OCI-LY3 (cell line): Measurements from ENCODE around the gene TAT.

Experiments used
- H2AFZ ChIP-seq: fragments of 200-600, 300-600 bp; shearing (Covaris generic); 2 replicates; pipeline ENCODE4 v1.6.0; 2014; ENCODE audit warnings: antibody characterized with exemption, low read depth, low read length
- H3K27ac ChIP-seq: fragments of 200-600, 300-600 bp; sonication (generic); 2 replicates; pipeline ENCODE4 v1.5.1; 2014; ENCODE audit warnings: mild to moderate bottlenecking, low read length, moderate library complexity, mixed read lengths
- H3K27me3 ChIP-seq: fragments of 200-600, 300-600 bp; sonication (generic); 2 replicates; pipeline ENCODE4 v1.6.1; 2014; ENCODE audit warnings: low read depth, low read length, mixed read lengths
- H3K36me3 ChIP-seq: fragments of 200-600, 300-600 bp; sonication (generic); replicated peaks from 2 replicates; pipeline ENCODE3; 2014; ENCODE audit warnings: low read depth, low read length, mixed read lengths
- H3K4me1 ChIP-seq: fragments of 300-600, 200-600 bp; sonication (generic); 2 replicates; pipeline ENCODE4 v1.6.1; 2014; ENCODE audit warnings: low read length, mixed read lengths
- H3K4me2 ChIP-seq: fragments of 200-600, 300-600 bp; sonication (generic); 2 replicates; pipeline ENCODE4 v1.6.1; 2014; ENCODE audit warnings: low read length, mixed read lengths
- H3K4me3 ChIP-seq: fragments of 300-600, 200-600 bp; sonication (generic); 2 replicates; pipeline ENCODE4 v1.5.1; 2014; ENCODE audit warnings: antibody characterized with exemption, mild to moderate bottlenecking, low read length, moderate library complexity
- H3K79me2 ChIP-seq: fragments of 300-600, 200-600 bp; shearing (Covaris generic); 2 replicates; pipeline ENCODE4 v1.6.1; 2014; ENCODE audit warnings: mild to moderate bottlenecking, low read length, mixed read lengths
- H3K9ac ChIP-seq: fragments of 300-600, 200-600 bp; shearing (Covaris generic); 2 replicates; pipeline ENCODE4 v1.6.0; 2014; ENCODE audit warnings: mild to moderate bottlenecking, low read length, moderate library complexity
- H3K9me3 ChIP-seq: fragments of 200-600, 300-600 bp; shearing (Covaris generic); 2 replicates; pipeline ENCODE4 v1.6.1; 2014; ENCODE audit warnings: low read length, mixed read lengths; ENCODE audit not compliant: insufficient read depth
- H4K20me1 ChIP-seq: fragments of 200-600, 300-600 bp; sonication (generic); 2 replicates; pipeline ENCODE4 v1.6.1; 2016; ENCODE audit warnings: low read length, mixed read lengths; ENCODE audit not compliant: insufficient read depth
- CTCF ChIP-seq: fragments of 200-600, 300-600 bp; sonication (generic); IDR thresholded peaks from 2 replicates; pipeline ENCODE4 v1.5.1; 2014; ENCODE audit warnings: antibody characterized with exemption, low read length, low read depth
- EZH2phosphoT487 ChIP-seq: fragments of 200-600 bp; shearing (Covaris generic); IDR thresholded peaks from 2 replicates; pipeline ENCODE4 v1.6.1; 2018; ENCODE audit warnings: antibody characterized with exemption, mixed run types, low read depth

The TAT gene

GRCh38 chr16:71573387-71574094 is 3.4 kb downstream of the TAT start:
- no peak for TF ChIP-seq CTCF
- TF ChIP-seq EZH2phosphoT487 = no peak
- H3K27ac ChIP-seq = no peak overlapping the region
- no peaks in the 10 kb centered on the region for H3K79me2 ChIP-seq

GRCh38 chr16:71572497-71573116 is 4.3 kb downstream of the TAT start:
- Histone ChIP-seq H3K4me2 (no peak overlapping the region), H3K36me3 (no peaks in the 10 kb centered on the region), H2AFZ (no peak overlapping the region), H3K79me2 (no peaks in the 10 kb centered on the region), H3K9me3 (no peaks in the 10 kb centered on the region), H3K27me3 (no peaks in the 10 kb centered on the region), H3K27ac (no peak overlapping the region), H3K9ac (no peak overlapping the region), H3K4me3 (no peak overlapping the region), H3K4me1 (peaks cover 3% of the 10 kb centered on the region; the same call in 1 of the 2 replicates), H4K20me1 (no peaks in the 10 kb centered on the region)
- TF ChIP-seq CTCF (no peak), EZH2phosphoT487 (no peak)

More at GRCh38 chr16:71573387-71574094, 3.4 kb downstream of the TAT start:
- Histone ChIP-seq H3K9me3 (no peaks in the 10 kb centered on the region), H3K9ac (no peak overlapping the region), H3K36me3 (no peaks in the 10 kb centered on the region), H4K20me1 (no peaks in the 10 kb centered on the region), H2AFZ (no peak overlapping the region; the same call in 1 of the 2 replicates), H3K4me3 (no peak overlapping the region), H3K4me1 (peaks cover 3% of the 10 kb centered on the region; the same call in 1 of the 2 replicates), H3K27me3 (no peaks in the 10 kb centered on the region), H3K4me2 (no peak overlapping the region)

- Histone ChIP-seq H3K36me3 (no peaks in the 10 kb centered on the region), H3K9me3 (no peaks in the 10 kb centered on the region), H3K4me3 (no peak overlapping the region), H3K27ac (no peak overlapping the region), H3K9ac (no peak overlapping the region), H3K27me3 (no peaks in the 10 kb centered on the region), H4K20me1 (no peaks in the 10 kb centered on the region), H3K4me1 (peaks cover 16% of the 10 kb centered on the region), H2AFZ (no peak overlapping the region), H3K79me2 (no peaks in the 10 kb centered on the region), H3K4me2 (no peak overlapping the region)
- TF ChIP-seq CTCF (no peak), EZH2phosphoT487 (no peak)
Measured at GRCh38 chr16:71570144-71570543, 6.7 kb downstream of the TAT start.

- H3K4me2 ChIP-seq = no peak overlapping the region
- no peak overlapping the region for H2AFZ ChIP-seq
- H3K36me3 ChIP-seq = no peaks in the 10 kb centered on the region
- no peaks in the 10 kb centered on the region for H3K9me3 ChIP-seq
- H3K4me1 ChIP-seq = peaks cover 13% of the 10 kb centered on the region
- no peak overlapping the region for H3K27ac ChIP-seq
- H3K79me2 ChIP-seq = no peaks in the 10 kb centered on the region
- H3K9ac ChIP-seq = no peak overlapping the region
- no peak for TF ChIP-seq CTCF
- TF ChIP-seq EZH2phosphoT487 = no peak
- no peaks in the 10 kb centered on the region for H3K27me3 ChIP-seq
- no peaks in the 10 kb centered on the region for H4K20me1 ChIP-seq
- H3K4me3 ChIP-seq = no peak overlapping the region
Measured at GRCh38 chr16:71569621-71570020, 7.3 kb downstream of the TAT start.
